Stimulated activated CD4-positive, alpha-beta T cell treated with anti-CD3 and anti-CD28 coated beads, Interleukin-15, amount 100 ng/mL, for 24 hours (primary cell): Measurements from ENCODE around the gene EME1.

Experiments
- DNase-seq: peaks from one replicate; pipeline ENCODE4 v3.0.0-alpha.2; 2020

Gene EME1

GRCh38 chr17:50364061-50364458 lies 9.0 kb upstream of the EME1 start:
- DNase-seq, result no peak

- DNase-seq, result no peak
Observed at GRCh38 chr17:50364715-50365114, 8.3 kb upstream of the EME1 start.

- no peak for DNase-seq
Observed at GRCh38 chr17:50365165-50365564, 7.9 kb upstream of the EME1 start.

GRCh38 chr17:50365649-50366393 lies 7.2 kb upstream of the EME1 start:
- DNase-seq, result no peak

- DNase-seq, result no peak
Observed at GRCh38 chr17:50367401-50367800, 5.6 kb upstream of the EME1 start.

GRCh38 chr17:50370052-50370451 lies 3.0 kb upstream of the EME1 start:
- DNase-seq, result no peak

- DNase-seq, result no peak
Observed at GRCh38 chr17:50371526-50371925, 1.5 kb upstream of the EME1 start.

GRCh38 chr17:50372222-50372757 lies 739 bp upstream of the EME1 start:
- DNase-seq, result no peak

- DNase-seq, result no peak
Observed at GRCh38 chr17:50373705-50374104, 676 bp downstream of the EME1 start.

GRCh38 chr17:50375858-50376538 lies 3.0 kb downstream of the EME1 start:
- DNase-seq, result no peak

GRCh38 chr17:50379351-50380132 lies 6.5 kb downstream of the EME1 start:
- no peak for DNase-seq

GRCh38 chr17:50380369-50381259 lies 7.6 kb downstream of the EME1 start:
- no peak for DNase-seq

GRCh38 chr17:50381260-50381815 lies 8.3 kb downstream of the EME1 start:
- no peak for DNase-seq

- DNase-seq, result no peak
Observed at GRCh38 chr17:50381920-50382319, 8.9 kb downstream of the EME1 start.

GRCh38 chr17:50382931-50383330 lies 9.9 kb downstream of the EME1 start:
- no peak for DNase-seq

GRCh38 chr17:50386510-50386909 lies 13.5 kb downstream of the EME1 start:
- DNase-seq, result no peak

GRCh38 chr17:50388728-50389127 lies 15.7 kb downstream of the EME1 start:
- DNase-seq, result no peak

GRCh38 chr17:50389534-50389933 lies 16.5 kb downstream of the EME1 start:
- DNase-seq, result no peak

- no peak for DNase-seq
Observed at GRCh38 chr17:50392621-50393020, 19.6 kb downstream of the EME1 start.

- no peak for DNase-seq
Observed at GRCh38 chr17:50393700-50394099, 20.7 kb downstream of the EME1 start.

GRCh38 chr17:50394711-50395110 lies 21.7 kb downstream of the EME1 start:
- no peak for DNase-seq
